Measurements from ENCODE around the gene ARX. TPM values are rescaled to one million over a fixed set of nuclear protein-coding genes. Genes with fewer than 3 reads are reported as not detected.

The ARX gene
- total RNA-seq, 1 donor from 2014 or later: 12.1 TPM

DNA sequence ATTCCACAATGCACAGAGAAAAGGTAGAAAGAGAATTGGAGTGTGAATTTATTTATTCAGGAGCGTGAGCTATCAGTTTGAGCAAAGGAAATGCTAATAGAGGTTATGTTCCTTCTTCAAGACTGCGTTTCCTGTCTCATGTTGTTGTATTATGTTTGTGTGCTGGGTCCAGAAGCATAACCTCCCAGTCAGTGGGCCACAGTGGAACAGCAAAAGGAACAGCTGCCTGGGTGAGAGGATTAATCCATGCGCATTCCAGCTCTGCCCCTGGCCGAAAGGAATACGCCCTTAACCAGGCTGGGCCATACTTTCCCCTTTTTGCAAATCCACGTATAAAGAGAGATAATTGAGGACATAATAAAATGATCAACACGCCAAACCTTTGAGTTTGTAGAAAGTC is 32.4 kb upstream of the ARX start:
- no peaks in the 10 kb centered on the region for H3K36me3 Mint-ChIP-seq
- H3K27me3 Mint-ChIP-seq: peaks cover 12% of the 10 kb centered on the region
- H3K9me3 Mint-ChIP-seq: no peaks in the 10 kb centered on the region
- TF ChIP-seq, protein P1, sequence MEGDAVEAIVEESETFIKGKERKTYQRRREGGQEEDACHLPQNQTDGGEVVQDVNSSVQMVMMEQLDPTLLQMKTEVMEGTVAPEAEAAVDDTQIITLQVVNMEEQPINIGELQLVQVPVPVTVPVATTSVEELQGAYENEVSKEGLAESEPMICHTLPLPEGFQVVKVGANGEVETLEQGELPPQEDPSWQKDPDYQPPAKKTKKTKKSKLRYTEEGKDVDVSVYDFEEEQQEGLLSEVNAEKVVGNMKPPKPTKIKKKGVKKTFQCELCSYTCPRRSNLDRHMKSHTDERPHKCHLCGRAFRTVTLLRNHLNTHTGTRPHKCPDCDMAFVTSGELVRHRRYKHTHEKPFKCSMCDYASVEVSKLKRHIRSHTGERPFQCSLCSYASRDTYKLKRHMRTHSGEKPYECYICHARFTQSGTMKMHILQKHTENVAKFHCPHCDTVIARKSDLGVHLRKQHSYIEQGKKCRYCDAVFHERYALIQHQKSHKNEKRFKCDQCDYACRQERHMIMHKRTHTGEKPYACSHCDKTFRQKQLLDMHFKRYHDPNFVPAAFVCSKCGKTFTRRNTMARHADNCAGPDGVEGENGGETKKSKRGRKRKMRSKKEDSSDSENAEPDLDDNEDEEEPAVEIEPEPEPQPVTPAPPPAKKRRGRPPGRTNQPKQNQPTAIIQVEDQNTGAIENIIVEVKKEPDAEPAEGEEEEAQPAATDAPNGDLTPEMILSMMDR (conservative IDR thresholded peaks at IDR 0.05): no peak
- no peak overlapping the region for H3K27ac Mint-ChIP-seq
- DNase-seq (ENCODE audit: extremely low spot score, unreplicated experiment): no peak
- H3K4me3 Mint-ChIP-seq: no peak overlapping the region
- H3K4me1 Mint-ChIP-seq (ENCODE audit: unreplicated experiment): peaks cover 10% of the 10 kb centered on the region

DNA sequence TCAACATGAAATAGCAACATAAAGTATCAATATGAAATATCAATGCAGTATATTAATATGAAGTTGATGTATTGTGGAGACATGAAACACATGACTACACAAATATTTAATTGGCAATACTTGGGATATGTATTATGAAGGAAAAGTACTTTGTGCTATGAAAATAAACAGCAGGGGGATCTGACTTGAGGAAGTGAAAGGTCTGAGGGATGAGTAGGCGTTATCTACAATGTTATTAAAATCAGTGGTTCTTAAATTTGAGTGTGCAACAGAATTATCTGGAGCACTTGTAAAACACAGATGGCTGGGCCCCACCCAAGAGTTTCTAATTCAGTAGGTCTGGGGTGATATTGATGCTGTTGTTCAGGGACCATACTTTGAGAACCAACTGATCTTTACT is 27.4 kb upstream of the ARX start:
- no peak overlapping the region for H3K27ac Mint-ChIP-seq
- H3K36me3 Mint-ChIP-seq: no peaks in the 10 kb centered on the region
- H3K27me3 Mint-ChIP-seq: peaks cover 5% of the 10 kb centered on the region
- TF ChIP-seq, protein P1 (conservative IDR thresholded peaks at IDR 0.05): no peak
- DNase-seq (ENCODE audit: extremely low spot score, unreplicated experiment): no peak
- H3K4me1 Mint-ChIP-seq (ENCODE audit: unreplicated experiment): no peaks in the 10 kb centered on the region
- H3K9me3 Mint-ChIP-seq: no peaks in the 10 kb centered on the region
- H3K4me3 Mint-ChIP-seq: no peak overlapping the region

DNA sequence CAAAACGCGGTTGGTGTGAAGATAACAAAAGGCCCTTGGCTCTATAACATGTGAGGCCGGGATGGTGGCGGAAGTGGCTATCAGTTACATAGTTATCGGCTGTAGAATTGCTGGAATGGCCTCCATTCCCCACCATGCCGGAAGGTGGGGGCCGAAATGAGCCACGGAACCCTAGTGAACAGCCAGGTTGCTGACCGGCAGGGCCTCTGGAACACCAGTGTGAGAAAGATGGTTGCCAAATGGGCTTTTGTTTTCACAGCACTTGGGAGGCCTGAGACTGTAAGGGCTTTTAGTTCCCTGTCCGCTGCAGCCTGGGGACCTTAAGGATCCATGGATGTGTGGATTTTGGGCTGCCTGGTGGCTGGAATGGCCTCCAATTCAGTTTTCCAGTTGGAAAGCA is 23.3 kb upstream of the ARX start:
- Mint-ChIP-seq H3K4me3 (no peak overlapping the region), H3K36me3 (no peaks in the 10 kb centered on the region), H3K9me3 (no peaks in the 10 kb centered on the region), H3K4me1 (ENCODE audit: unreplicated experiment) (no peaks in the 10 kb centered on the region), H3K27ac (no peak overlapping the region), H3K27me3 (peaks cover 5% of the 10 kb centered on the region)
- TF ChIP-seq, protein P1 (conservative IDR thresholded peaks at IDR 0.05): no peak
- DNase-seq (ENCODE audit: extremely low spot score, unreplicated experiment): no peak

DNA sequence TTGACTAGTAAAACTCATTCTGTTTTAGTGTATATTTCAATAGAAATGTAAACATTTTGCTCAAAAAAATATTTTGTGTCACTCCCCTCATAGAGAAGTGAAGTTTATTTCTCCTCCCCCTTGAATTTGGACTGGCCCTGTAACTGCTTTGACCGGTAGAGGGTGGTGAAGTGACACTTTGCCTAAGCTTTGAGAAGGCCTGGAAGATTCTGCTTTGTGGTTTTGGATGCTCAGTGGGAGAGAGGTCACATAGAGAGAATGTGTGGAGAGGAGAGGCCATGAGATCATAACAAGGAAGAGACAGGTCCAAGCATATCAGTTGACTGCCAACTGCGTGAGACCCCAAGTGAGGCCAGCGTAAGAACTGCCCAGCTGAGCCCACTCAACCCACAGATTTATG is 19.1 kb upstream of the ARX start:
- H3K36me3 Mint-ChIP-seq: no peaks in the 10 kb centered on the region
- no peak overlapping the region for H3K27ac Mint-ChIP-seq
- TF ChIP-seq, protein P1 (conservative IDR thresholded peaks at IDR 0.05): no peak
- H3K9me3 Mint-ChIP-seq: no peaks in the 10 kb centered on the region
- peaks cover 19% of the 10 kb centered on the region for H3K27me3 Mint-ChIP-seq
- H3K4me1 Mint-ChIP-seq (ENCODE audit: unreplicated experiment): no peaks in the 10 kb centered on the region
- DNase-seq (ENCODE audit: extremely low spot score, unreplicated experiment): no peak
- no peak overlapping the region for H3K4me3 Mint-ChIP-seq

DNA sequence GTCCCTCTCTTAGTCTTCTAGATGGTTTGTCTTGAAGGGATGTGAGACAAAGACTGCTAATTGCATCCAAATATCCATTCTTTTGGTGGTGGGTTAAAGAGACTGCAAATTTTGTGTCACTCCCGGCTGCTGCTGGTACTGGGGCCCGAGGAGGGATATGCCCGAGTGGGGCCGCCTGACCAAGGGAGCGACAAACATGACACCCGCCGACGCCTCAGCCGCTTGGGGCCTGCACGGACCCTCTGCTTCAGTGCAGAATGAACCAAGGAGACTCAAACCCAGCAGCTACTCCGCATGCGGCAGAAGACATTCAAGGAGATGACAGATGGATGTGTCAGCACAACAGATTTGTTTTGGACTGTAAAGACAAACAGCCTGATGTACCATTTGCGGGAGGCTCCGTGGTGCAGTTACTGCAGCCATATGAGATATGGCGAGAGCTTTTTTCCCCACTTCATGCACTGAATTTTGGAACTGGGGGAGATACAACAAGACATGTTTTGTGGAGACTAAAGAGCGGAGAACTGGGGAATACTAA is 13.6 kb upstream of the ARX start:
- no peak overlapping the region for H3K27ac Mint-ChIP-seq
- no peaks in the 10 kb centered on the region for H3K4me1 Mint-ChIP-seq (ENCODE audit: unreplicated experiment)
- H3K36me3 Mint-ChIP-seq: no peaks in the 10 kb centered on the region
- no peaks in the 10 kb centered on the region for H3K9me3 Mint-ChIP-seq
- TF ChIP-seq, protein P1 (conservative IDR thresholded peaks at IDR 0.05): no peak
- H3K4me3 Mint-ChIP-seq: no peak overlapping the region
- H3K27me3 Mint-ChIP-seq: peaks cover 61% of the 10 kb centered on the region
- no peak for DNase-seq (ENCODE audit: extremely low spot score, unreplicated experiment)

DNA sequence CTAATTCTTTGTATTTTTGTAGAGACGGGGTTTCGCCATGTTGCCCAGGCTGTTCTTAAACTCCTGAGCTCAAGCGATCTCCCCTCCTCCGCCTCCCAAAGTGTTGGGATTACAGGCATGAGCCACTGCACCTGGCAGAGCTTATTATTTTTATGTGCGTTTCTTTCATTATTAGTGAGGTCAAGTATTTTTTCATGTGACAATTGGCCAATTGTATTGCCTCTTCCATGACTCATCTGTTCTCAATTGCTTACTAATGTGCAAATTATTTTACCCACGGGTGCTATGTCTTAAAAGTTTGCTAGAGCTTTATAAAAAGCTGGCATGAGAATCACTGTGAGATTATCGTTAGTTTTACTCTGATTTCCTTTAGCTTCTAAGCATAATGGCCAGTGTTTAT is 13.0 kb upstream of the ARX start:
- no peaks in the 10 kb centered on the region for H3K4me1 Mint-ChIP-seq (ENCODE audit: unreplicated experiment)
- peaks cover 67% of the 10 kb centered on the region for H3K27me3 Mint-ChIP-seq
- DNase-seq (ENCODE audit: extremely low spot score, unreplicated experiment): no peak
- no peaks in the 10 kb centered on the region for H3K36me3 Mint-ChIP-seq
- TF ChIP-seq, protein P1 (conservative IDR thresholded peaks at IDR 0.05): no peak
- H3K9me3 Mint-ChIP-seq: no peaks in the 10 kb centered on the region
- no peak overlapping the region for H3K4me3 Mint-ChIP-seq
- no peak overlapping the region for H3K27ac Mint-ChIP-seq

Data from type B pancreatic cell (in vitro differentiated cells).